Thyroid gland (tissue), 4 donors: ENCODE data around the gene GATC.

Experiments used
- CTCF ChIP-seq, 6 experiments: fragments of 200-600 bp in 3 of 6; fragments of 450-650 bp in 3 of 6; sonication (generic) in 3 of 6; IDR thresholded peaks; one replicate each; pipeline ENCODE4 v1.5.1; 2016 to 2019; ENCODE audit warnings: antibody characterized with exemption in 6 of 6, mild to moderate bottlenecking in 2 of 6, inconsistent platforms in 1 of 6, moderate library complexity in 1 of 6
- POLR2A ChIP-seq, 2 donors: fragments of 450-650 bp; IDR thresholded peaks; one replicate each; pipeline ENCODE4 v1.6.1; 2017; ENCODE audit warnings: antibody characterized with exemption in 2 of 2, mild to moderate bottlenecking in 2 of 2, moderate library complexity in 1 of 2

- TF ChIP-seq CTCF (IDR thresholded peaks at IDR 0.05) (peak in 1 of 6 experiments; percentile 7), POLR2A (IDR thresholded peaks at IDR 0.05) (no peak)
Measured at GRCh38 chr12:120496413-120497340, 50.4 kb downstream of the GATC start.
